ENCODE measurements around the gene PDZRN3. TPM values are rescaled to one million over a fixed set of nuclear protein-coding genes. Genes with fewer than 3 reads are reported as not detected.

PDZRN3 gene
- total RNA-seq, 1 experiment from 2014 or later, result not detected

- POLR2A ChIA-PET, result no interaction called here
- in situ Hi-C loops (cut with HindIII; ENCODE audit: low pct_unique_long_range_greater_than_20kb, low sequenced_read_pairs), result no loop called here
- no peaks in the 10 kb centered on the region for H3K4me1 ChIP-seq (ENCODE audit: control insufficient read depth, insufficient read depth, low read length)
- intact Hi-C loops (cut with micrococcal nuclease; ENCODE audit: unreplicated experiment), result no loop called here
- TF ChIP-seq POLR2AphosphoS5 (IDR thresholded peaks at IDR 0.05; ENCODE audit: low read depth, low read length) (no peak), CTCF (IDR thresholded peaks at IDR 0.05) (no peak), TCF7L2 (IDR thresholded peaks at IDR 0.05; ENCODE audit: low read depth, low read length) (no peak), SIN3A (IDR thresholded peaks at IDR 0.05; ENCODE audit: borderline replicate concordance, insufficient read depth, low read depth, low read length) (no peak)
- TF ChIP-seq, protein P1, sequence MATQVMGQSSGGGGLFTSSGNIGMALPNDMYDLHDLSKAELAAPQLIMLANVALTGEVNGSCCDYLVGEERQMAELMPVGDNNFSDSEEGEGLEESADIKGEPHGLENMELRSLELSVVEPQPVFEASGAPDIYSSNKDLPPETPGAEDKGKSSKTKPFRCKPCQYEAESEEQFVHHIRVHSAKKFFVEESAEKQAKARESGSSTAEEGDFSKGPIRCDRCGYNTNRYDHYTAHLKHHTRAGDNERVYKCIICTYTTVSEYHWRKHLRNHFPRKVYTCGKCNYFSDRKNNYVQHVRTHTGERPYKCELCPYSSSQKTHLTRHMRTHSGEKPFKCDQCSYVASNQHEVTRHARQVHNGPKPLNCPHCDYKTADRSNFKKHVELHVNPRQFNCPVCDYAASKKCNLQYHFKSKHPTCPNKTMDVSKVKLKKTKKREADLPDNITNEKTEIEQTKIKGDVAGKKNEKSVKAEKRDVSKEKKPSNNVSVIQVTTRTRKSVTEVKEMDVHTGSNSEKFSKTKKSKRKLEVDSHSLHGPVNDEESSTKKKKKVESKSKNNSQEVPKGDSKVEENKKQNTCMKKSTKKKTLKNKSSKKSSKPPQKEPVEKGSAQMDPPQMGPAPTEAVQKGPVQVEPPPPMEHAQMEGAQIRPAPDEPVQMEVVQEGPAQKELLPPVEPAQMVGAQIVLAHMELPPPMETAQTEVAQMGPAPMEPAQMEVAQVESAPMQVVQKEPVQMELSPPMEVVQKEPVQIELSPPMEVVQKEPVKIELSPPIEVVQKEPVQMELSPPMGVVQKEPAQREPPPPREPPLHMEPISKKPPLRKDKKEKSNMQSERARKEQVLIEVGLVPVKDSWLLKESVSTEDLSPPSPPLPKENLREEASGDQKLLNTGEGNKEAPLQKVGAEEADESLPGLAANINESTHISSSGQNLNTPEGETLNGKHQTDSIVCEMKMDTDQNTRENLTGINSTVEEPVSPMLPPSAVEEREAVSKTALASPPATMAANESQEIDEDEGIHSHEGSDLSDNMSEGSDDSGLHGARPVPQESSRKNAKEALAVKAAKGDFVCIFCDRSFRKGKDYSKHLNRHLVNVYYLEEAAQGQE (IDR thresholded peaks at IDR 0.05; ENCODE audit: insufficient read depth in 1 of 2, low read depth in 2 of 2, low read length in 1 of 2), result no peak
- BruUV-seq (replicated peaks), result no TSS peak
- H3K9me3 ChIP-seq (ENCODE audit: control insufficient read depth, insufficient read depth, low read depth, low read length), result no peaks in the 10 kb centered on the region
- no peak overlapping the region for H3K4me3 ChIP-seq (ENCODE audit: low read depth in 2 of 2, low read length in 2 of 2)
- no peak overlapping the region for H3K27ac ChIP-seq (ENCODE audit: low read length)
- no peaks in the 10 kb centered on the region for H3K36me3 ChIP-seq (ENCODE audit: control insufficient read depth, insufficient read depth, low read length)
- no peak for ATAC-seq
- H3K27me3 ChIP-seq (ENCODE audit: control insufficient read depth, insufficient read depth, low read length), result no peaks in the 10 kb centered on the region
- DNase-seq (ENCODE audit: low read depth, low spot score), result no peak
- CTCF ChIA-PET, result no interaction called here
These were observed 212.7 kb downstream of the PDZRN3 start for GRCh38 chr3:73411993-73412392.

DNA sequence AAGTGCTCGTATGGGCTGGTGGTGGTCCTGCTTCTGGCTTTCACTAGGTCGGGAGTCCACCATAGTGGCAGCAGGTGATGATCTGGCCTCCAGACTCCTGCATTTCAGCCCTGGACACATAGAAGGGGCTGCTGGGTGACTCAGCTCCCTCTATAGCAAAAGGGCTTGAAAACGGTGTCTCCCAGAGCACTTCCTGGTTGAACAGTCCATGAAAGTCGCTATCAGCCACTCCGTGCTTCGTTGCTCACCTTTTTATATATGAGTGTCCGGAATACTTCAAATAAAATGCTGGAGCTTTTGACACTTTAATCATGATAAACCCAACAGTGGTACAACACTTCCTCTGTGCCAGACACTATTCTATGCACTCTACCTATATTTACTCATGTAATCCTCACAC lies 213.2 kb downstream of the PDZRN3 start:
- Histone ChIP-seq H3K27ac (ENCODE audit: low read length) (no peak overlapping the region), H3K9me3 (ENCODE audit: control insufficient read depth, insufficient read depth, low read depth, low read length) (no peaks in the 10 kb centered on the region)

GRCh38 chr3:73409138-73409763 lies 215.5 kb downstream of the PDZRN3 start:
- CTCF ChIA-PET, result no interaction called here

More for the DNA sequence above, 213.2 kb downstream of the PDZRN3 start:
- ATAC-seq (no peak), DNase-seq (ENCODE audit: low read depth, low spot score) (no peak)
- intact Hi-C loops (cut with micrococcal nuclease; ENCODE audit: unreplicated experiment), result no loop called here
- in situ Hi-C loops (cut with HindIII; ENCODE audit: low pct_unique_long_range_greater_than_20kb, low sequenced_read_pairs), result no loop called here
- CTCF ChIA-PET, result no interaction called here
- no peaks in the 10 kb centered on the region for H3K27me3 ChIP-seq (ENCODE audit: control insufficient read depth, insufficient read depth, low read length)
- no peak for TF ChIP-seq SIN3A (IDR thresholded peaks at IDR 0.05; ENCODE audit: borderline replicate concordance, insufficient read depth, low read depth, low read length)
- no peaks in the 10 kb centered on the region for H3K36me3 ChIP-seq (ENCODE audit: control insufficient read depth, insufficient read depth, low read length)
- H3K4me1 ChIP-seq (ENCODE audit: control insufficient read depth, insufficient read depth, low read length), result no peaks in the 10 kb centered on the region
- POLR2A ChIA-PET, result no interaction called here
- no peak overlapping the region for H3K4me3 ChIP-seq (ENCODE audit: low read depth in 2 of 2, low read length in 2 of 2)
- BruUV-seq (replicated peaks), result no TSS peak

More at GRCh38 chr3:73409138-73409763, 215.5 kb downstream of the PDZRN3 start:
- ATAC-seq (no peak), DNase-seq (ENCODE audit: low read depth, low spot score) (no peak)
- Histone ChIP-seq H3K4me1 (ENCODE audit: control insufficient read depth, insufficient read depth, low read length) (no peaks in the 10 kb centered on the region), H3K4me3 (ENCODE audit: low read depth in 2 of 2, low read length in 2 of 2) (no peak overlapping the region), H3K27me3 (ENCODE audit: control insufficient read depth, insufficient read depth, low read length) (no peaks in the 10 kb centered on the region), H3K9me3 (ENCODE audit: control insufficient read depth, insufficient read depth, low read depth, low read length) (no peaks in the 10 kb centered on the region), H3K36me3 (ENCODE audit: control insufficient read depth, insufficient read depth, low read length) (no peaks in the 10 kb centered on the region), H3K27ac (ENCODE audit: low read length) (no peak overlapping the region)
- in situ Hi-C loops (cut with HindIII; ENCODE audit: low pct_unique_long_range_greater_than_20kb, low sequenced_read_pairs) (no loop called here), intact Hi-C loops (cut with micrococcal nuclease; ENCODE audit: unreplicated experiment) (no loop called here)
- no peak for TF ChIP-seq POLR2AphosphoS5 (IDR thresholded peaks at IDR 0.05; ENCODE audit: low read depth, low read length)
- no peak for TF ChIP-seq CTCF (IDR thresholded peaks at IDR 0.05)
- no peak for TF ChIP-seq TCF7L2 (IDR thresholded peaks at IDR 0.05; ENCODE audit: low read depth, low read length)
- TF ChIP-seq, protein P1 (IDR thresholded peaks at IDR 0.05; ENCODE audit: insufficient read depth in 1 of 2, low read depth in 2 of 2, low read length in 1 of 2), result no peak
- TF ChIP-seq SIN3A (IDR thresholded peaks at IDR 0.05; ENCODE audit: borderline replicate concordance, insufficient read depth, low read depth, low read length), result no peak
- POLR2A ChIA-PET, result no interaction called here
- BruUV-seq (replicated peaks), result no TSS peak
